IPS-18c (cell line): ENCODE measurements around the gene TUBB.

Source experiments
- H3K4me3 ChIP-seq: 2 replicates; pipeline ENCODE4 v1.7.0; 2013; ENCODE audit warnings: low read depth, mild to moderate bottlenecking, low read length, moderate library complexity; ENCODE audit not compliant: insufficient read depth
- H3K9me3 ChIP-seq: one replicate; pipeline ENCODE4 v1.6.1; 2013; ENCODE audit warnings: mild to moderate bottlenecking, low read length, moderate library complexity; ENCODE audit not compliant: control insufficient read depth, insufficient read depth

The TUBB gene

GRCh38 chr6:30686009-30686907 is 33.9 kb upstream of the TUBB start, which contains the start of gene PPP1R18:
PPP1R18 (minus strand) TSS chr6:30686645; CDS start chr6:30686018, 627 bp downstream.
- Histone ChIP-seq H3K9me3 (peaks cover 2% of the 10 kb centered on the region), H3K4me3 (peak within 1 kb of the TSS; percentile 86)

DNA sequence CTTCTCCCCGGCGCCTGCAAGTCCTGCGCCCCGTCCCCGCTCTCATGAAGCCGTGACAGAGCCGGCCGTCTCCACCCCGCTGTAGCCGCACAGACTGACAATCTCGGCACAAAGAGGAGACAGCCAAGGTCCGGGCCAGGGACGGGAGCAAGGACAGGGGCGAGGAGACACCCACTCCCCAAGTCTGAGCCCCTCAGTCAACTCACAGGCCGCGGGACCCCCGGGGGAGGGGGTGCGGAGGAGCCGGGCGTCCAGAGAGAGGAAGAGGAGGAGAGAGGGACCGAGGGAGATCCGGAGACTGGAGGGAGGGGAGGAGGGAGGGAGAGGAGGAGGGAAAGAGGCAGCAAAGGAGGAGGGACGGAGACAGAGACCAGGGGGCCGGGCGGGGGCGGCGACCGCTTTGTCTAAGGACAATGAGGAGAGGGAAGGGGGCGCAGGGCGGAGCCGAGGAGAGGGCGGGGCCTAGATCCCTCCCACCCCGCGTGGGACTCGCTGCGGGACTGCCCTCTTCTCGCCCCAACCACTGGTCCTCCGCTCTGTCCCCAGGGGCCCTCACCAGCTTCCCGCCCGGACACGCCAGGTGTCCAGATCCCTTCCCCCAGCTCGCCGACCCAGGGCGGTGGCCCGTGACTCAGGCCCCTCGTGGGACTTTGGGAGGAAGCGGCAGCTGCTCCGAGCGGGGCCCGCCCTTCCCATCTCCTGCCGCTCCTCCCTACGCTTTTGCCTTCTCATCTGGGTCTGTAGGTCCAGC is 33.1 kb upstream of the TUBB start:
- Histone ChIP-seq H3K4me3 (peak overlapping the region; percentile 86), H3K9me3 (peaks cover 2% of the 10 kb centered on the region)

- Histone ChIP-seq H3K4me3 (peak overlapping the region; percentile 86), H3K9me3 (peaks cover 2% of the 10 kb centered on the region)
Measured at GRCh38 chr6:30687659-30688431, 32.3 kb upstream of the TUBB start.

DNA sequence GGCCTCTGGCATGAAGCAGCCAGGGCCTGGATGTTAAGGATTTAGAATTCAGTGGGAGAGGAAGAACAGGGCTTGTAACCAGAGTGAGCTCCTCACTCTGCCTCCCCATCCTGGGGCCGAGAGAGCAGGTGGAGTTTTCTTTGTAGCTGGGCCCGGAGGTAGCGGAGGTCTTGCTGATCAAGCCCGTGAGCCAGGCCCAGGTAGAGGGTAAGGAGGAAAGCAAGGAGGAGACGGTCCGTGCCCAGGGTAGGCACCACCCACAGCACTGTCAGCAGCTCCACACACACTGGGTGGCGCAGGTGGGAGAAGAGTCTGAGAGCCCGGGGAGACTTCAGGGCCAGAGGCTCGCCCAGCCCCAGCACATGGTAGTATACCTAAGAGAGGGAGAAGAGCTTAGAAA is 31.6 kb upstream of the TUBB start:
- Histone ChIP-seq H3K4me3 (no peak overlapping the region), H3K9me3 (peaks cover 2% of the 10 kb centered on the region)

DNA sequence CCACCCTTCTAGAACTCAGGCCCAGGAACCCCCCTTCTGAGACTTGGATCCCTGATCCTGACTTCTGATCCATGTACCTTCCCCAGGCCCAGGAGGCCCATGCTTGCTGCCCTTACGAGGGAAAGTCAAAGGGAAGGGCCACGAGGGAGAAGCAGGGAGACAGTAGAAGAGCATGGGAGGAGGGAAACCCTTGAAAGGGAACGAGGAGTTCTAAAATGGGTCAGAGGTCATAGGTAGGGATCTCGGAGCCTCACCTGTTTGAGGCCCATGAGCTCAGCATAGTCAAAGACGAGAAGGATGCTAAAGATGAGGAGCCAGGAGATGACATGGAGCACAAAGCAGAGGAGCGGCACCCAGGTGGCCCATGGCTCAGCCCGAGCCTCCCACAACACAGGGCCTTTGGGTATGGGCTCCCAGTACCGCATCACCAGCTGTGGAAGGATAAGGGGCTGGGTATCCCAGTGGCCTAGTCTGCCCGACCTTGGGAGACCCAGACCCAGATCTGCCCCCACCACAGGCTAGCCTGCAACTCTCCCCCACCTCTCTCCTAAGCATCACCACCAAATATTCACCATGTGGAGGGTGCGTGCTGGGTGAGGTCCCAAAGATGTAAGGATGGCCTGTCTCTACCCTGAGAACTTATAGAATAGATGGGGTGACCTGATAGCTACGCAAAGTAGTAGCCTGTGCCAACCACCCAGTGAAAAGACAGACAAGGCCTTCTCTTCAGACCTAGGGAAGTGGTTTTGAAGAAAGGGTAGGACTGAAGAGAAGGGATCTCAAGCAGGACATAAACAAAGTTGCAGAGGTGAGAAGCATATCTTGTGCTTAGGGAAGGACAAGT is 30.9 kb upstream of the TUBB start:
- Histone ChIP-seq H3K4me3 (0 out of 2 replicates have a peak overlapping the region, but pooled peaks have one; percentile 15), H3K9me3 (no peaks in the 10 kb centered on the region)

GRCh38 chr6:30689985-30690384 is 30.2 kb upstream of the TUBB start:
- no peaks in the 10 kb centered on the region for H3K9me3 ChIP-seq
- peak overlapping the region; percentile 73 for H3K4me3 ChIP-seq

DNA sequence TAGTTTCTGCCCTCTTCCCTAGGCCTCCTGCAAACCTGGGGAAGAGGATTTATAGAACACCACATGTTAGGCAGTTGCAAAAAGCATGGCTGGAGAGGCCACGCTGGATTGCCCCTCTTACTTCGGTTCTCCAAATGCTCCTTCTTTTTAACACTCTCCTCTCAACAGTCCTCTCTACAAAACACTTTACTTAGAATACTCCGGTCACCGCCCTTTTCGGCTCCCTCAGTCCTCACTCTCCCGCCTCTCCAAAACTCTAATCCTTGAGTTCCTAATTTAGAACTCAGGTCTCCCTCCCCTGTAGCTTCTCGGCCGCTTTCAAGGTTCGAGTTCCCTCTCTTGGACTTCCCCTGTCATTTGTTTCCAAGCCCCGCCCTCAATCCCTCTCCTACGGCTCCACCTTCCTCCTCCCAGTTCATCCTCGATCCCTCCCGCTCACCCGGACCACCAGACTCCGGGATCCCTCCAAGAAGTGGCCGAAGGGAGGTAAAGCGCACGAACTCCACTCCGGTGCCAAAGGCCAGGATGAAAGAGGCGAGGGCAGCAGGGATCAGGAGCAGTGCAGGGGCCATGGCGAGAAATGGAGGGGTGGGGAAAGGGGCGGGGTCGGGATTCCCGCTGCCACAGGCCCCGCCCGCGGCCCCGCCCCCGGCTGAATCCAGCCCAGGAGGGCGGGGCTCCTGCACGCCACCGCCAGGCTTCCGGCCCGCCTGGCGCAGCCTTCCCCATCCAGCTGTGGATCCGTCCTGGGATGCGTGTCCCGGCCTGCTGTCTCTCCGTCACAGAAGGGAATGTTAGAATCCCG is 29.5 kb upstream of the TUBB start, which contains the start of gene NRM:
Gene NRM (minus strand): TSS at position 582 of the 805 bp plus-strand sequence. CDS start 10 bp downstream, at position 572.
- H3K4me3 ChIP-seq = peak within 1 kb of the TSS; percentile 73
- no peaks in the 10 kb centered on the region for H3K9me3 ChIP-seq

DNA sequence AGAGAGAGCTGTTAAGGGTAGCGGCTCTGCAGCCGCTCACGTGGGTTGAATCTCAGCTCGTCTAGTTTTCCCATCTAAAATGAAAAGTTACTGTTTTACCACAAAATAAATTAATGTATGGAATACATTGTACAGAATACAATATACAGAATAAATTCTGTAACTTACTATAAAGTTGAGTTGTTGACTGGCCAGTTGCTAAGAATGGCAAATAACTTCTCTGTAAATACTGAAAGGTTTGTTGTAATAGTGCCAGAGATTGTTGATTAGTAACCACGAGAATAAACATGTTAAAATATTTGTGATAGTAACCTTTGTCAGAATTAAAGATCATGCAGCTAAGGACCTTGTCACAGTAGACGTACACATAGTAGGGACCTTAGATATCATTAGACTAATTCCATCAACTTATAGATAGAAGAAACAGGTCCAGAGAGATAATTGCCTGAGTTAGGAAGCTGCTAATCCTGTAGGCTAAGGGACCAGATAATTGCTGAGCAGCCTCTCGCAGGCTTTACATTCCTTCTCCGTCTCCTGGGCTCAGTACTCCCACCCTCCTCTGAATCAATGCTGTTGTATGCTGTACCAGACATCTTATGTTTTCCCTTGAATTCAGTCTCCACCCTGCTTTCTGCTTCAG is 28.8 kb upstream of the TUBB start:
- H3K9me3 ChIP-seq = no peaks in the 10 kb centered on the region
- peak overlapping the region; percentile 73; the same call in 1 of the 2 replicates for H3K4me3 ChIP-seq

GRCh38 chr6:30696432-30696831 is 23.7 kb upstream of the TUBB start:
- Histone ChIP-seq H3K9me3 (no peaks in the 10 kb centered on the region), H3K4me3 (no peak overlapping the region)

- no peak overlapping the region for H3K4me3 ChIP-seq
- H3K9me3 ChIP-seq = no peaks in the 10 kb centered on the region
Measured at GRCh38 chr6:30700340-30700739, 19.8 kb upstream of the TUBB start.

DNA sequence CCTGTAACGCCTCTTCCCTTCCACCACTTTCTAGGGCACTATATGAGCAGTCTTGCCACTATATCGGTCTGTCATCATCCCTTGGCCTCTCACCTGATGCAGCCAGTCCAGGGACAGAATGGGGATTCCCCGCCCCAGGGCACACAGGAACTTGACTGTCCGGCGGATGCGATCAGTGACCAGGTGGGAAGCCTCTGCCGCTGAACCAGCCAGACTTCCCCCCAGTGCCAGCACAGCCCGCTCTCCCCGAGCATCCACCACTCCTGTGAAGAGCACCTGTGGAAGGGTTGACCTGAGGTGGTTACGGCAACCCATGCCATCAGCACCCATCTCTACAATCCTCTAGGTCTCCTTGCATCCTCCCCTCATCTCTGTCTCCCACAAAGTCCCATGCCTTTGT is 17.1 kb upstream of the TUBB start:
- Histone ChIP-seq H3K4me3 (no peak overlapping the region), H3K9me3 (no peaks in the 10 kb centered on the region)

GRCh38 chr6:30703821-30704220 is 16.3 kb upstream of the TUBB start:
- H3K4me3 ChIP-seq = no peak overlapping the region
- no peaks in the 10 kb centered on the region for H3K9me3 ChIP-seq

GRCh38 chr6:30705620-30706019 is 14.5 kb upstream of the TUBB start:
- Histone ChIP-seq H3K9me3 (no peaks in the 10 kb centered on the region), H3K4me3 (no peak overlapping the region)

- H3K4me3 ChIP-seq = no peak overlapping the region
- H3K9me3 ChIP-seq = no peaks in the 10 kb centered on the region
Measured at GRCh38 chr6:30707281-30707850, 12.8 kb upstream of the TUBB start.
